ENCODE data around the gene IL1RL1.

Gene IL1RL1

GRCh38 chr2:102310964-102311640 is at the start of gene IL1RL1:
Gene IL1RL1 (plus strand): TSS chr2:102311563. CDS start chr2:102338265, 26,702 bp downstream.
- no peaks in the 10 kb centered on the region for H3K27me3 Mint-ChIP-seq
- H3K4me3 Mint-ChIP-seq = no peak within 1 kb of the TSS
- no peaks in the 10 kb centered on the region for H3K9me3 Mint-ChIP-seq
- no peaks in the 10 kb centered on the region for H3K36me3 Mint-ChIP-seq
- H3K27ac Mint-ChIP-seq = no peak within 1 kb of the TSS
- no peaks in the 10 kb centered on the region for H3K4me1 Mint-ChIP-seq

GRCh38 chr2:102262216-102263129 is 48.9 kb upstream of the IL1RL1 start:
- Mint-ChIP-seq H3K4me1 (peaks cover 22% of the 10 kb centered on the region), H3K27ac (no peak overlapping the region), H3K27me3 (no peaks in the 10 kb centered on the region), H3K36me3 (peaks cover 3% of the 10 kb centered on the region), H3K9me3 (no peaks in the 10 kb centered on the region), H3K4me3 (no peak overlapping the region)

DNA sequence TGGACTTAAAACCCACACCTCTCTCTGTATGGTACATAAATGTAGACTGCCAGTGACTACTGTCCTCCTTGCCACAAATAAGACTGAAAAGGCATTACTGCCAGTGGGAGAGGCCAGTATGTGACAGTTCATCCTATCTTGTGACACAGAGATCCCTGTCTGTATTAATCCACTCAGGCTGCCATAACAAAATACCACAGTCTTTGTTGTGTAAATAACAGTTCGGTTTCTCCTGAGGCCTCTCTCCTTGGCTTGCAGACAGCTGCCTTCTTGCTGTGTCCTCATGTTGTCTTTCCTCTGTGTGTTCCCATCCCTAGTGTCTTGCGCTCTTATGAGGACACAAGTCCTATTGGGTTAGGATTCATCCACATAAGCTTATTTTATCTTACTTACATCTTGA is 46.4 kb upstream of the IL1RL1 start:
- H3K4me3 Mint-ChIP-seq = no peak overlapping the region
- peaks cover 3% of the 10 kb centered on the region for H3K4me1 Mint-ChIP-seq
- H3K27me3 Mint-ChIP-seq = no peaks in the 10 kb centered on the region
- H3K27ac Mint-ChIP-seq = no peak overlapping the region
- H3K36me3 Mint-ChIP-seq = no peaks in the 10 kb centered on the region
- H3K9me3 Mint-ChIP-seq = no peaks in the 10 kb centered on the region

DNA sequence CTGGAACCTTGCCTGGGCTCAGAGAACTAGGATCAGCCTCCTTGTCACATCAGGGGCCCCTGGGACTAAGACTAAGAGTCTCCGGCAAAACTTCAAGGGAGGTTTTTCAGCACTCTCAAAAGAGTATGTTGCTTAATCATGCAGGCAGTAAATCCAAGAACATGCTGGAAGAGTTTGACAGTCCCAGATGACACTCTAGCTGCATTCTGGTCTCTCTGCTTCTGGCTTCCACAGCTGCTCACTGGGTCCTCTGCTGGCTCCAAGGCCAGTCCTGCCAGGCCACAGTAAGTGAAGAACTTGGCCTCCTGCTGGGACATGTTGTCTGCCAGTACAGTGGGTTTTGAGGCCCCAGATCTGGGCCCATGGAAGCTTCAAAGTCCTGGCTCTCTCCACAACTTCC is 45.2 kb upstream of the IL1RL1 start:
- no peaks in the 10 kb centered on the region for H3K9me3 Mint-ChIP-seq
- H3K4me1 Mint-ChIP-seq = peaks cover 3% of the 10 kb centered on the region
- no peak overlapping the region for H3K27ac Mint-ChIP-seq
- H3K4me3 Mint-ChIP-seq = no peak overlapping the region
- H3K27me3 Mint-ChIP-seq = no peaks in the 10 kb centered on the region
- H3K36me3 Mint-ChIP-seq = no peaks in the 10 kb centered on the region

DNA sequence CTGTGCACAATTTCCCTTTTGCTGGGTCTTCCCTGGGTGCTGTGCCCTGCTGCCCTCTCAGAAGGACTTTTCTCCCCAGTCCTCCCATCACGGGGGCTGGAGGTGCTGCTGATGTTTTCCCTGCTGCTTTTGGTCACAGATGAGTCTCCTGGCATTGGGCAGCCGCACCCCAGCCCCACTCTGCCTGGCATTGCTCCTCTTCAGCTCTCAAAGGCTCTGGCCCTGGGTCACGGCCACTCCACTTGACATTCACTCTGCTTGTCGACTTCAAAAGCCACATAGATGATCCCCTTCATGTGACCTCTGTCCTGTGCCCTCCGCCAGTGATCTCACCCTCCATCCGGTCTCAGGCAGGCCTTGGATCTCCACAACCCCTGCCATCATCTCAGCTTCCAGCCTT is 43.6 kb upstream of the IL1RL1 start:
- H3K27me3 Mint-ChIP-seq = no peaks in the 10 kb centered on the region
- no peak overlapping the region for H3K4me3 Mint-ChIP-seq
- H3K27ac Mint-ChIP-seq = no peak overlapping the region
- H3K4me1 Mint-ChIP-seq = peaks cover 11% of the 10 kb centered on the region
- H3K9me3 Mint-ChIP-seq = no peaks in the 10 kb centered on the region
- H3K36me3 Mint-ChIP-seq = no peaks in the 10 kb centered on the region

DNA sequence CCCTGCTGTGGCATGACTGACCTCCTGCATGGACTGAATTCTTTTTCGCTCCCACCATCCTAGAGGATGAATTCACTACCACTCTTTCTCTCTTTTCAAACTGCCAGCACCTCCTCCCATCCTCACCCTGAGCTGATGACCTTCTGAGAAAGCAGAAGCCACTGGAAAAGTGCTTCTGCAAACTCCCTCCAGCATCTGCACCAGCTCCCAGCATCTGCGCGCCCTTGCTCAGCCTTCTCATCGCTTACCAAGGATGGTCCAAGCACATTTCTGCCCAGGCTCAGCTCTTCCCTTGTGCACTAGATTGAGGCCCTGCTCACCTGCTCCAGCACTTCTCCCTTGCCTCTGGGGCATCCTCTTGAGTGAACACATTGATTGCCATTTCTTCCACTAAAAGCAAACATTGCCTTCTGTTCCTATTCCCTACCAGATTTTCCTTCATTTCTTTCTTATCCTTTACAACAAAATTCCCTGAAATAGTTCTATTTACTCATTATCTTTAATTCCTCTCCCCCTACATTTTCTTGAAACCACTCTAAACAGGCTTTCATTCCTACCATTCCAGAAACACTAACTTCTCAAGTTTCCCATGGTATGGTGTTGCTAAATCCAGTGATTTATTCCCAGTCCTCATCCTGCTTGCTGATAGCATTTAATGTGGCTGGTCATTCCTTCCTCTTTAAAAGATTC is 42.7 kb upstream of the IL1RL1 start:
- Mint-ChIP-seq H3K36me3 (no peaks in the 10 kb centered on the region), H3K4me1 (peaks cover 14% of the 10 kb centered on the region), H3K4me3 (no peak overlapping the region), H3K27ac (no peak overlapping the region), H3K9me3 (no peaks in the 10 kb centered on the region), H3K27me3 (no peaks in the 10 kb centered on the region)

DNA sequence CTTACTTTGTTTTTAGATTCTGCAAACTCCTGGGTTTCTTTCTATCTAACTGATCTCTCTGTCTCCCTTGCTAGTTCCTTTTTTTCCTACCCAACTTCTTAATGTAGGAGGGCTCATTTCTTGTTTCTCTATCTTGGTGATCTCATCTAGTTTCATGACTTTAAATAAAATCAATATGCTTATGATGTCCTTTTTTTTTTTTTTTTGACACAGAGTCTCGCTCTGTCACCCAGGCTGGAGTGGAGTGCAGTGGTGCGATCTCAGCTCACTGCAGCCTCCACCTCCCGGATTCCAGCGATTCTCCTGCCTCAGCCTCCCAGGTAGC is 42.2 kb upstream of the IL1RL1 start:
- Mint-ChIP-seq H3K4me1 (peaks cover 14% of the 10 kb centered on the region), H3K27ac (peak overlapping the region; percentile 3), H3K27me3 (no peaks in the 10 kb centered on the region), H3K4me3 (no peak overlapping the region), H3K36me3 (no peaks in the 10 kb centered on the region), H3K9me3 (no peaks in the 10 kb centered on the region)

DNA sequence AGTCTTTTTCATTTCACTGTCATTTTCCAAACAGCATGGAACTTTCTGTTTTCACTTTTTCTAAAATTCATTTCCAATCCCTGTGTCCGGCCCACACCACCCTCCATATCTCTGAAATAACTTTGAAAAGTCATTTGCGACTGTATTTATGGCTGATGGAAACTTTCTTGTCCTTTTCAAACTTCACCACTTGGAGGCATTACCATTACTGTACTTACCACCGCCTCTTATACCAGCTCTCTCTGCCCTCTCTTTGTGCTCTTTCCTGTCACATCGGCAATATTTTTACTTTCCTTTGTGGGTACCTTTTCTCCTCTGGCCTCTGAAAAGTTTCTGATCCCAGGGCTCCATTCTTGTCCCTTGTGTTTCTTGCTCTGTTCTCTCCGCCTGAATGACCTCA is 39.5 kb upstream of the IL1RL1 start:
- Mint-ChIP-seq H3K36me3 (peaks cover 2% of the 10 kb centered on the region), H3K27ac (peak overlapping the region; percentile 12), H3K4me3 (no peak overlapping the region), H3K9me3 (peaks cover 5% of the 10 kb centered on the region), H3K27me3 (no peaks in the 10 kb centered on the region), H3K4me1 (peaks cover 26% of the 10 kb centered on the region)

DNA sequence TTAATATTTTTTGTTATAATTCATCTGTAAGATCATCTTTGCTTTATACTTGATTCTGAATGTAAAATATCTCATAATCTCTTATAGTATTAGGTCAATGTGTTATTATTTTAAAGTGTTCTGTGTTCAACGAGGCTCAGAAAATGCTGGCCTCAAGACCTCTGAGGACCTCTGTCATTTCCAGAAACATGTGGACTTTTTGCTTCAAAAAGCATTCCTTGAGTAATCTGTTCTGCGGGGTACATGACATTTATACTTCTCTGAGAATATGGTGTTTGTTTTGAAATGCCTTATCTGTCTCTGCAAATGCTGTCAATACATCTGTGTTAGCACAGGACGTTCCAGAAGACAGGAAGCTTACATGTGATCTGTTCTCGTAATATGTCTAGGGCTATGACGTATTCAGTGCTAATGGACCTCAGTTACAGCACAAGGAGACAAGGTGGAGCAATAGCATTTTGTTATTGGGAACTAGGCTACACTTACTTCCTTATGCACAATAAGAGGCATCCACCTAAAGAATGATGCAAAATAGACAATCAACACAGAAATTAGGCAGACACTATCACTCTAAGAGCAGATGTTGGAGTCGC is 37.6 kb upstream of the IL1RL1 start:
- H3K9me3 Mint-ChIP-seq = peaks cover 5% of the 10 kb centered on the region
- no peak overlapping the region for H3K4me3 Mint-ChIP-seq
- no peak overlapping the region for H3K27ac Mint-ChIP-seq
- H3K27me3 Mint-ChIP-seq = no peaks in the 10 kb centered on the region
- peaks cover 31% of the 10 kb centered on the region for H3K4me1 Mint-ChIP-seq
- peaks cover 2% of the 10 kb centered on the region for H3K36me3 Mint-ChIP-seq

- Mint-ChIP-seq H3K36me3 (peaks cover 2% of the 10 kb centered on the region), H3K9me3 (peaks cover 5% of the 10 kb centered on the region), H3K27me3 (no peaks in the 10 kb centered on the region), H3K4me1 (peaks cover 27% of the 10 kb centered on the region), H3K4me3 (no peak overlapping the region), H3K27ac (no peak overlapping the region)
These were observed 34.7 kb upstream of the IL1RL1 start for GRCh38 chr2:102276549-102277201.

DNA sequence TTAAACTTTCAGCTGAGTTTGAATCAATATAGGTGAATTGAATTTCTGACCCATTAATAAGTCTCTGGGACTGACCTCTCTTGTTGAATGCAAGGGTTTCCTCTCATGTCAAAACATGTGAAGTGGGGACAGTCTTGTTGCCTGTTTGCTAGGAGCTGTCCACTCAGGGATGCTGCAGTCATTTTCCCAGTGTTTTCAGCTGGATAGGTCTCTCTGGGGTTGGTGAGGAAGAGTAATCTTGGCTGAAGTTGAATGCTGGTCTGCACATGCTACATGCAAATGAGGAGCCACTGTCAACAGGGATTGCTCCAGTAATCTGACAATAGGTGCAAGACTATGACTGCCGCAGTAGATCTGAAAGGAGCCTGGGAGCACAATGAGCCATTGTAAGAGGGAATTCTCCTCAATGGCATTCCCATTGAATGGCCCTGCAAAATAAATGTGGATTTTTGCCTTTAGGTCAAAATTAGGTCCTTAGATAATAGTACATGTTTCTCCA is 34.1 kb upstream of the IL1RL1 start:
- H3K27ac Mint-ChIP-seq = no peak overlapping the region
- peaks cover 5% of the 10 kb centered on the region for H3K9me3 Mint-ChIP-seq
- H3K36me3 Mint-ChIP-seq = peaks cover 2% of the 10 kb centered on the region
- peaks cover 21% of the 10 kb centered on the region for H3K4me1 Mint-ChIP-seq
- no peak overlapping the region for H3K4me3 Mint-ChIP-seq
- H3K27me3 Mint-ChIP-seq = no peaks in the 10 kb centered on the region

- H3K9me3 Mint-ChIP-seq = peaks cover 5% of the 10 kb centered on the region
- H3K36me3 Mint-ChIP-seq = peaks cover 2% of the 10 kb centered on the region
- no peak overlapping the region for H3K27ac Mint-ChIP-seq
- no peak overlapping the region for H3K4me3 Mint-ChIP-seq
- peaks cover 17% of the 10 kb centered on the region for H3K4me1 Mint-ChIP-seq
- no peaks in the 10 kb centered on the region for H3K27me3 Mint-ChIP-seq
These were observed 32.5 kb upstream of the IL1RL1 start for GRCh38 chr2:102278720-102279390.

DNA sequence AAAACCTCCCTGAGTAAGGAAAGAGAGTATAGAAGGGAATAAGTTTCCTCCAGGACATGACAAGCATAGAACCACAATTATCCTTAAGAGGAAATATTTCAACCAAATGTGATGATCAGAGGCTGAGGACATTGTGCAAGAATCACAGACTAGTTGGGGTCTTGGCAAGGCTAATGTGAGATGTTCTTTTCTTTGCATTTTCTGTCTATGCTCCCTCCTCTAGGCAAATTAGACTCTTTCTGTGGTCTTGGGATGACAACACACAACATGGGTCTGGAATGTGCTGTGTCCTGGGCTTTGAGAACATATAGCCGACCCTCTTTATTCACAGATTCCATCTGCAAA is 32.0 kb upstream of the IL1RL1 start:
- Mint-ChIP-seq H3K9me3 (peaks cover 5% of the 10 kb centered on the region), H3K27me3 (no peaks in the 10 kb centered on the region), H3K36me3 (peaks cover 2% of the 10 kb centered on the region), H3K27ac (no peak overlapping the region), H3K4me3 (no peak overlapping the region), H3K4me1 (peaks cover 17% of the 10 kb centered on the region)

DNA sequence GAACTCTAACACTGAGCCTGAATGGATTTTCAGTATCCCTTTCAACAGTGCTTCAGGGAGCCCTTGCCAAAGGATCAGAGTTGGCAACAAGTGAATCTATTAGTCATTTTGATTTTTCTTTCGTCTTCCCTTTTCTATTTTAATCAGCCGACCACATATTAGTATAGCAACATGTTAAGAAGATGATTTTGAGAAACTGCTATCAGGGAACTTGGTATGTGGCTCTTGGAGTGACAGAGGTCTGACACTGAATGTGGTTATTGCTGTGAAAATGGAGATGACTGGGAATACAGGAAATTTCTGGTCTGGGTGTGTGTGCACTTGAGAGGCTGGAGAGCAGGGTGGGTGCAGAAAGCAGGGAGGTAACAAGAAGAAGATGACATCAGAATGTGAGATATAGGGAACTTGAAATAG is 28.7 kb upstream of the IL1RL1 start:
- H3K27ac Mint-ChIP-seq = no peak overlapping the region
- H3K4me3 Mint-ChIP-seq = no peak overlapping the region
- H3K9me3 Mint-ChIP-seq = no peaks in the 10 kb centered on the region
- H3K4me1 Mint-ChIP-seq = no peaks in the 10 kb centered on the region
- no peaks in the 10 kb centered on the region for H3K27me3 Mint-ChIP-seq
- peaks cover 1% of the 10 kb centered on the region for H3K36me3 Mint-ChIP-seq

DNA sequence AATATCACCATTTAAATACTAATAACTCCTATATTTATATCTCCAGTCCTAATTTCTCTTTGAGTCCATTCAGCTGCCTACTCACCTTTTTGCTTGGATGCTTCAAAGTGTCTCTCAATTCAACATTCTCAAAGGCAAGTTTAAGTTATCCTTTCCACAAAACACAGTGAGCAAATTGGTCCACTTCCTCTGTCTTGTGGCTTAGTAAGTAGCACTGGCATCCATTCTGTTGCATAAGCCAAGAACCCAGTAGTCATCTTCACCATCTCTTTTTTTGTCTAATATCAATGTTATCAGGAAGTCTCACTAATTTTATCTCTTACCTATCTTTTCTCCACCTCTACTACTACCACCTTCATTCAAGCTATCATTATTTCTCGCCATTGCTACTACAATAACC is 27.4 kb upstream of the IL1RL1 start:
- Mint-ChIP-seq H3K9me3 (no peaks in the 10 kb centered on the region), H3K4me3 (no peak overlapping the region), H3K36me3 (peaks cover 1% of the 10 kb centered on the region), H3K4me1 (no peaks in the 10 kb centered on the region), H3K27me3 (no peaks in the 10 kb centered on the region), H3K27ac (no peak overlapping the region)
